IMR-90 (cell line): ENCODE results near the gene S100A8. TPM values are rescaled to one million over a fixed set of nuclear protein-coding genes. Genes with fewer than 3 reads are reported as not detected.
"Not testable (repeated sequence)": the region's sequence is repeated elsewhere in the genome, so short reads cannot be mapped to it uniquely, and the experiment has no call there.

Source experiments
- ATAC-seq: fragments of 200-7000 bp; cut with Tn5 transposase; 2 replicates; pipeline ENCODE4 v1.9.1; 2020; ENCODE audit warnings: low read depth, mild to moderate bottlenecking, moderate library complexity
- BruUV-seq: library from RNA; stranded (reverse); fragments of 400-500 nt; replicated peaks from 2 replicates; lab custom pipeline; 2021; lab: Mats Ljungman, UMichigan
- CTCF ChIA-PET: fragments of 300-600 bp; formaldehyde crosslinking; extraction: SDS; loops from one replicate; lab custom pipeline; 2021; ENCODE audit warnings: antibody characterized with exemption; lab: Yijun Ruan, JAX
- POLR2A ChIA-PET: fragments of 300-600 bp; sonication (Branson Sonifier 250); formaldehyde crosslinking; loops from one replicate; lab custom pipeline; 2022; ENCODE audit warnings: antibody characterized with exemption; ENCODE audit not compliant: unreplicated experiment; lab: Charles Lee
- DNase-seq: peaks from one replicate; pipeline ENCODE4 v3.0.0; 2013
- H2AFZ ChIP-seq: replicated peaks from 2 replicates; pipeline ENCODE3; 2013; ENCODE audit warnings: low read length, mild to moderate bottlenecking; ENCODE audit not compliant: poor library complexity
- H2AK5ac ChIP-seq: 2 replicates; pipeline ENCODE4 v1.6.1; 2013; ENCODE audit warnings: low read depth, low read length, inconsistent platforms
- H2AK9ac ChIP-seq: replicated peaks from 2 replicates; pipeline ENCODE3; 2013; ENCODE audit warnings: mild to moderate bottlenecking, low read depth, low read length, moderate library complexity; ENCODE audit not compliant: poor library complexity
- H2BK120ac ChIP-seq: 2 replicates; pipeline ENCODE4 v1.6.1; 2013; ENCODE audit warnings: low read depth, low read length, inconsistent platforms
- H2BK15ac ChIP-seq: 3 replicates; pipeline ENCODE4 v1.6.1; 2013; ENCODE audit warnings: low read depth, low read length, inconsistent platforms
- H2BK20ac ChIP-seq: 2 replicates; pipeline ENCODE4 v1.6.1; 2013; ENCODE audit warnings: low read depth, mild to moderate bottlenecking, inconsistent platforms, low read length, moderate library complexity
- H2BK5ac ChIP-seq: 2 replicates; pipeline ENCODE4 v1.6.1; 2013; ENCODE audit warnings: mild to moderate bottlenecking, low read depth, low read length, inconsistent platforms; ENCODE audit not compliant: poor library complexity, severe bottlenecking
- H3K14ac ChIP-seq: replicated peaks from 2 replicates; pipeline ENCODE4 v1.6.1; 2013; ENCODE audit warnings: low read depth, low read length, inconsistent platforms
- H3K18ac ChIP-seq: 2 replicates; pipeline ENCODE4 v1.6.1; 2013; ENCODE audit warnings: low read depth, low read length, control low read depth
- H3K23ac ChIP-seq: 2 replicates; pipeline ENCODE4 v1.6.1; 2013; ENCODE audit warnings: low read depth, low read length, inconsistent platforms
- H3K27ac ChIP-seq: 2 replicates; pipeline ENCODE4 v1.5.1; 2013; ENCODE audit warnings: mild to moderate bottlenecking, control low read depth, low read length; ENCODE audit not compliant: insufficient read depth
- H3K27me3 ChIP-seq: 2 replicates; pipeline ENCODE4 v1.6.1; 2013; ENCODE audit warnings: low read length; ENCODE audit not compliant: control insufficient read depth, insufficient read depth
- H3K36me3 ChIP-seq: 2 replicates; pipeline ENCODE4 v1.6.1; 2013; ENCODE audit warnings: low read length, mixed read lengths; ENCODE audit not compliant: control insufficient read depth, insufficient read depth
- H3K4ac ChIP-seq: 2 replicates; pipeline ENCODE4 v1.6.1; 2013; ENCODE audit warnings: low read depth, low read length, inconsistent platforms
- H3K4me1 ChIP-seq: 2 replicates; pipeline ENCODE4 v1.6.1; 2013; ENCODE audit warnings: low read length, mixed read lengths; ENCODE audit not compliant: control insufficient read depth, insufficient read depth
- H3K4me2 ChIP-seq: 2 replicates; pipeline ENCODE4 v1.6.1; 2013; ENCODE audit warnings: low read depth, mild to moderate bottlenecking, control low read depth, low read length, moderate library complexity
- H3K4me3 ChIP-seq: 2 replicates; pipeline ENCODE4 v1.5.1; 2013; ENCODE audit warnings: low read depth, mild to moderate bottlenecking, control low read depth, low read length, moderate library complexity; ENCODE audit not compliant: insufficient read depth
- H3K56ac ChIP-seq: 2 replicates; pipeline ENCODE4 v1.6.1; 2013; ENCODE audit warnings: low read length, inconsistent platforms; ENCODE audit not compliant: insufficient read depth; ENCODE audit errors: extremely low read depth
- H3K79me1 ChIP-seq, 2 experiments: 2 replicates each; pipeline ENCODE4 v1.6.1; 2013; ENCODE audit warnings: low read length in 2 of 2, inconsistent platforms in 1 of 2, low read depth in 1 of 2
- H3K9ac ChIP-seq: 2 replicates; pipeline ENCODE4 v1.6.1; 2013; ENCODE audit warnings: low read depth, low read length, control low read depth
- H3K9me1 ChIP-seq: 2 replicates; pipeline ENCODE4 v1.6.1; 2013; ENCODE audit warnings: low read length, inconsistent platforms; ENCODE audit not compliant: insufficient read depth
- H3K9me3 ChIP-seq: 2 replicates; pipeline ENCODE4 v1.6.1; 2013; ENCODE audit warnings: low read length; ENCODE audit not compliant: control insufficient read depth, insufficient read depth
- H4K20me1 ChIP-seq: 2 replicates; pipeline ENCODE4 v1.6.1; 2013; ENCODE audit warnings: low read length, inconsistent platforms; ENCODE audit not compliant: insufficient read depth
- H4K5ac ChIP-seq: 2 replicates; pipeline ENCODE4 v1.6.1; 2013; ENCODE audit warnings: mild to moderate bottlenecking, low read depth, low read length, control low read depth
- H4K8ac ChIP-seq, 2 experiments: 2 replicates each; pipeline ENCODE4 v1.6.1; 2013; ENCODE audit warnings: low read depth in 2 of 2, low read length in 2 of 2, control low read depth in 1 of 2, inconsistent platforms in 1 of 2
- H4K91ac ChIP-seq: 2 replicates; pipeline ENCODE4 v1.6.1; 2013; ENCODE audit warnings: low read depth, low read length, inconsistent platforms; ENCODE audit not compliant: insufficient read depth
- WGBS, 2 experiments: methylation state at CpG; one replicate each; pipeline versions ENCODE4 v1.1.5 to v1.1.7; 2013; ENCODE audit warnings: missing lambda C conversion rate in 2 of 2; ENCODE audit not compliant: insufficient read length in 1 of 2; ENCODE audit errors: extremely low coverage in 2 of 2; 5-methylcytosine and 5-hydroxymethylcytosine counted together
- dilution Hi-C: fragments of 300-500 bp; cut with HindIII; formaldehyde crosslinking; loops from one replicate; pipeline ENCODE4 v1.14.3; 2018; ENCODE audit warnings: low sequenced_read_pairs; ENCODE audit not compliant: unreplicated experiment
- in situ Hi-C: fragments of 300-500 bp; cut with MboI; formaldehyde crosslinking; loops from 3 replicates; pipeline ENCODE4 v1.14.3; 2019; ENCODE audit warnings: low sequenced_read_pairs, inconsistent platforms, mixed read lengths
- intact Hi-C: fragments of 100-400 bp; cut with micrococcal nuclease; formaldehyde crosslinking; loops from 2 replicates; pipeline ENCODE4 v1.10.0; 2022
- polyA plus RNA-seq, 3 experiments: library from polyadenylated mRNA; depleted of rRNA; stranded (reverse); fragments of >200 nt; gene quantifications; 2 replicates each; pipeline ENCODE4 v1.2.3, GENCODE V29; 2012; ENCODE audit warnings: low replicate concordance in 1 of 3
- total RNA-seq: library from RNA; depleted of rRNA; stranded (reverse); fragments of >200 nt; gene quantifications from 2 replicates; pipeline ENCODE4 v1.2.3, GENCODE V29; 2012

Gene S100A8
- total and polyA plus RNA-seq, 2 of the 4 experiments (the other 2 are of a cell fraction), result not detected

DNA sequence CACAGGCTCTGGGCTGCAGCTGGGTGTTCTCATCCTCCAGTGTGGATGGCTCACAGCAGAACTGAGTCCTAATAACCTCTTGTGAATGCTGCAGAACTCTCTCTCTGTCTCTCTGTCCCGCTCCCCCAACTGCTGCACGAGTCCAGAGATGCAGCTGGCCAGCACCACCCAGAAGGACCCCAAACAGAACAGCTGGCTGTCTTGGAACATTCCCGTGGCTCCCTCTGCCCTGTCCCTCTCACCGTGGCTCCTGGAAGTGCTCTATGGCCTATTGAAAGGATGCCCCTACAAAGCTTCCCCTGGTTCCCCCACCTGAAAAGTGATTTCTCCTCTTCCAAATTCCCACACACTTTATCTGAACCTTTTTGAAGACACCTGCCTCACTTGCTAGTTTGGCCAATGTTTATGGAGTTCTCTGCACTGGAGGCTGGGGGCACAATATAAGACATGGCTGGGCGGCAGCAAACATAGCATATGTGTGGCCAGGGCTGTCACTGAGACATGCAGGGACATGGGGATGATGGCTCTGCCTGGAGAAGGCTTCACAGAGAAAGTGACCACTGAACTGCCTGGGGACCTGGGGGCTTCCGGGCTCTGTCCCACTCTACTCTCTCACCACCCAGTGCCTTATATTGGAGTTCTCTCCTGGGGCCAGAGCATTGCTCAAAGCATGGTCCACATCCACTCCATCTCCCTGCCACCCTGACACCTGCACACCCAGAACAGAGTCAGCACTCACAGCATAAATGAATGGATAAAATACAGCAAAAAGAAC lies 15.1 kb upstream of the S100A8 start:
- H4K8ac ChIP-seq, H3K4ac ChIP-seq, H3K4me3 ChIP-seq, H3K9me3 ChIP-seq, POLR2A ChIA-PET, H2AK5ac ChIP-seq, H3K27me3 ChIP-seq, BruUV-seq, H3K4me2 ChIP-seq, H4K91ac ChIP-seq, H3K56ac ChIP-seq, H3K79me1 ChIP-seq, H3K23ac ChIP-seq, CTCF ChIA-PET, H2BK20ac ChIP-seq, H3K4me1 ChIP-seq, H2BK120ac ChIP-seq, H3K36me3 ChIP-seq, ATAC-seq, H3K27ac ChIP-seq, H3K14ac ChIP-seq, H2BK5ac ChIP-seq, H4K20me1 ChIP-seq, dilution Hi-C loops, H2AFZ ChIP-seq, H3K9ac ChIP-seq, H2AK9ac ChIP-seq, H4K5ac ChIP-seq, H3K9me1 ChIP-seq, H2BK15ac ChIP-seq, in situ Hi-C loops, intact Hi-C loops, DNase-seq, H3K18ac ChIP-seq: not testable (repeated sequence)
- WGBS, 2 experiments, result 43% methylated on average over 3 of the region's 6 CpGs; no CpG with 5 or more reads in 1 of the 2 experiments
